ENCODE results near the gene SH3RF1. TPM values are rescaled to one million over a fixed set of nuclear protein-coding genes. Genes with fewer than 3 reads are reported as not detected.

Gene SH3RF1
- total and polyA plus RNA-seq, 2 of the 8 experiments (the other 6 are each of a cell fraction or from before 2014, with no cell fraction given), result 6.9 to 15.1 TPM

DNA sequence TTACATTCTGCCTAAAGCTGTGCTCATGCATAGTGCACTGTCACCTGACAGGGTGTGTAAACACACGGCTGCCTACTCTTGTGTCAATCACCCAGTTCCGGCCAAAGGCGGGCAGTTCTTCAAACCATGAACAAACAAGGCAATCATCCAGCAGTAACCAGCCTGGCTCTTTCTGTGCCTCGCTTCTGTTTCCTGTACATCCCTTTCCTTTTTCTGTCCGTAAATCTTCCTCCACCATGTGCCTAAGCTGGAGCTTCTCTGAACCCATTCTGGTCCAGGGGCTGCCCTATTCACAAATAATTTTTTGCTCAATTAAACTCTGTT, 199.9 kb downstream of the SH3RF1 start:
- Histone ChIP-seq H3K23ac (ENCODE audit: insufficient read length) (no peak overlapping the region), H4K5ac (ENCODE audit: insufficient read length, low read depth, low read length) (peak overlapping the region; percentile 13), H3K9me3 (ENCODE audit: insufficient read depth in 2 of 2, low read depth in 1 of 2, low read length in 1 of 2) (no peaks in the 10 kb centered on the region), H2BK120ac (replicated peaks; ENCODE audit: low read depth, low read length) (no peak overlapping the region), H3K18ac (ENCODE audit: extremely low read depth, low read length) (no peak overlapping the region; the same call in 1 of the 2 replicates), H3K23me2 (ENCODE audit: low read depth, low read length) (no peaks in the 10 kb centered on the region), H2BK5ac (ENCODE audit: low read depth, low read length) (peak overlapping the region; percentile 78; the same call in 1 of the 2 replicates), H3K14ac (ENCODE audit: insufficient read length) (no peak overlapping the region), H3K56ac (replicated peaks; ENCODE audit: insufficient read length, low read depth, low read length) (no peak overlapping the region), H3K27me3 (replicated peaks in 1 of 4; ENCODE audit: control insufficient read depth in 3 of 4, extremely low read depth in 1 of 4, insufficient read depth in 3 of 4, low read length in 3 of 4) (no peaks in the 10 kb centered on the region), H3K4me2 (ENCODE audit: insufficient read depth in 1 of 2, low read depth in 2 of 2, low read length in 2 of 2) (no peak overlapping the region; a peak in 1 of 4 replicates), H3K79me2 (ENCODE audit: control insufficient read depth in 1 of 2, insufficient read depth in 2 of 2, low read length in 2 of 2) (no peaks in the 10 kb centered on the region), H3K4me3 (ENCODE audit: extremely low read depth in 1 of 4, insufficient read depth in 2 of 4, low read depth in 3 of 4, low read length in 4 of 4) (no peak overlapping the region), H3K79me1 (ENCODE audit: low read depth, low read length) (no peaks in the 10 kb centered on the region), H2AK5ac (ENCODE audit: low read depth, low read length) (0 out of 2 replicates have a peak overlapping the region, but pooled peaks have one; percentile 49), H3K36me3 (ENCODE audit: control insufficient read depth in 2 of 4, insufficient read depth in 4 of 4, low read length in 3 of 4) (no peaks in the 10 kb centered on the region), H4K8ac (ENCODE audit: extremely low read depth, insufficient read depth, low read length) (no peak overlapping the region), H2AFZ (ENCODE audit: low read length) (peak overlapping the region; percentile 65; the same call in 1 of the 2 replicates), H3K4ac (replicated peaks; ENCODE audit: insufficient read length, low read depth, low read length) (no peak overlapping the region), H3K4me1 (replicated peaks in 1 of 4; ENCODE audit: control insufficient read depth in 3 of 4, insufficient read depth in 4 of 4, low read length in 3 of 4) (peaks cover 0 to 9% (median 4%) of the 10 kb centered on the region in 4 experiments; a peak in 3 of 7 replicates), H2BK20ac (ENCODE audit: low read length) (peak overlapping the region; percentile 75), H3K27ac (ENCODE audit: low read depth, low read length) (0 out of 2 replicates have a peak overlapping the region, but pooled peaks have one; percentile 64), H4K20me1 (replicated peaks in 1 of 2; ENCODE audit: control insufficient read depth in 1 of 2, insufficient read depth in 2 of 2, low read length in 2 of 2) (no peaks in the 10 kb centered on the region), H2BK15ac (ENCODE audit: low read length) (0 out of 2 replicates have a peak overlapping the region, but pooled peaks have one; percentile 19), H2BK12ac (ENCODE audit: low read depth, low read length) (peak overlapping the region; percentile 63), H3K9ac (replicated peaks in 1 of 4; ENCODE audit: extremely low read depth in 1 of 4, low read depth in 3 of 4, low read length in 3 of 4) (no peak overlapping the region), H4K91ac (replicated peaks; ENCODE audit: insufficient read length, low read length) (no peak overlapping the region)
- TF ChIP-seq HDAC6 (IDR thresholded peaks at IDR 0.05; ENCODE audit: low read depth, low read length) (no peak), SRF (IDR thresholded peaks at IDR 0.05; ENCODE audit: low read depth, low read length) (peak; percentile 18; the same call in 1 of the 2 replicates)
- no peak for DNase-seq (ENCODE audit: low read depth in 1 of 2, low spot score in 2 of 2)
- WGBS, 2 experiments (ENCODE audit: extremely low coverage in 1 of 2, insufficient coverage in 1 of 2, insufficient read length in 1 of 2, insufficient replicate concordance in 2 of 2, low coverage in 1 of 2, low lambda C conversion rate in 2 of 2, missing lambda C conversion rate in 1 of 2), result 90% methylated on average over 5 of the region's 5 CpGs; no CpG with 5 or more reads in 1 of the 2 experiments
- POLR2A ChIA-PET (ENCODE audit: partially characterized antibody), result interaction anchor here (1.2 to 1.9 kb wide), 4 partner anchors 11 to 64 kb away, joined by 3 to 9 read pairs (median 4); partner anchors contain the start of gene CBR4
- no peak for FAIRE-seq
- CTCF ChIA-PET (ENCODE audit: partially characterized antibody), result interaction anchor here (1.1 to 1.9 kb wide), 4 partner anchors 8 to 25 kb away, joined by 3 to 4 read pairs (median 4); no protein-coding TSS in a partner anchor
